HG02938 (cell line): ENCODE results near the gene ASXL1.
"Not testable (repeated sequence)": the region's sequence is repeated elsewhere in the genome, so short reads cannot be mapped to it uniquely, and the experiment has no call there.

Experiments used
- ATAC-seq: cut with Tn5 transposase; IDR thresholded peaks from one replicate; pipeline ENCODE4 v1.9.1; 2021; ENCODE audit warnings: mild to moderate bottlenecking, moderate library complexity; ENCODE audit not compliant: unreplicated experiment

The ASXL1 gene

GRCh38 chr20:32359633-32360332 is 1.7 kb downstream of the ASXL1 start:
- no peak for ATAC-seq

- ATAC-seq: no peak
These were observed 2.2 kb downstream of the ASXL1 start for GRCh38 chr20:32360333-32360634.

GRCh38 chr20:32362901-32363364 is 4.8 kb downstream of the ASXL1 start:
- no peak for ATAC-seq

- ATAC-seq: no peak
These were observed 5.4 kb downstream of the ASXL1 start for GRCh38 chr20:32363492-32363891.

GRCh38 chr20:32364554-32365208 is 6.5 kb downstream of the ASXL1 start:
- ATAC-seq: no peak

GRCh38 chr20:32365564-32365963 is 7.4 kb downstream of the ASXL1 start:
- ATAC-seq: no peak

- ATAC-seq: no peak
These were observed 8.2 kb downstream of the ASXL1 start for GRCh38 chr20:32366380-32366779.

- no peak for ATAC-seq
These were observed 10.2 kb downstream of the ASXL1 start for GRCh38 chr20:32368323-32368722.

- ATAC-seq: no peak
These were observed 10.8 kb downstream of the ASXL1 start for GRCh38 chr20:32368925-32369324.

GRCh38 chr20:32370897-32371296 is 12.8 kb downstream of the ASXL1 start:
- no peak for ATAC-seq

GRCh38 chr20:32378461-32378860 is 20.3 kb downstream of the ASXL1 start:
- ATAC-seq: no peak

- not testable (repeated sequence) for ATAC-seq
These were observed 21.9 kb downstream of the ASXL1 start for GRCh38 chr20:32380037-32380436.

- no peak for ATAC-seq
These were observed 22.6 kb downstream of the ASXL1 start for GRCh38 chr20:32380745-32381144.

- no peak for ATAC-seq
These were observed 24.2 kb downstream of the ASXL1 start for GRCh38 chr20:32382102-32382950.

GRCh38 chr20:32383441-32383840 is 25.3 kb downstream of the ASXL1 start:
- ATAC-seq: not testable (repeated sequence)

GRCh38 chr20:32385541-32385940 is 27.4 kb downstream of the ASXL1 start:
- ATAC-seq: no peak

- no peak for ATAC-seq
These were observed 28.0 kb downstream of the ASXL1 start for GRCh38 chr20:32386091-32386490.

GRCh38 chr20:32387252-32387651 is 29.1 kb downstream of the ASXL1 start:
- ATAC-seq: no peak

GRCh38 chr20:32391003-32391402 is 32.9 kb downstream of the ASXL1 start:
- no peak for ATAC-seq

GRCh38 chr20:32395066-32395465 is 36.9 kb downstream of the ASXL1 start:
- ATAC-seq: no peak

GRCh38 chr20:32396646-32397160 is 38.6 kb downstream of the ASXL1 start:
- no peak for ATAC-seq
